HCT116 (cell line): ENCODE results near the gene DIS3L2. TPM values are rescaled to one million over a fixed set of nuclear protein-coding genes. Genes with fewer than 3 reads are reported as not detected.

Source experiments
- ATAC-seq: fragments of 200-7000 bp; cut with Tn5 transposase; 2 replicates; pipeline ENCODE4 v1.9.1; 2020; ENCODE audit warnings: mild to moderate bottlenecking, moderate library complexity
- BruUV-seq: library from RNA; stranded (reverse); fragments of 400-500 nt; replicated peaks from 2 replicates; lab custom pipeline; 2021; lab: Mats Ljungman, UMichigan
- CTCF ChIA-PET: fragments of 300-600 bp; sonication (Branson Sonifier 250); formaldehyde crosslinking; loops from one replicate; lab custom pipeline; 2021; ENCODE audit warnings: antibody characterized with exemption; lab: Charles Lee
- POLR2A ChIA-PET: fragments of 300-600, 350-600 bp; sonication (Branson Sonifier 250); formaldehyde crosslinking; loops from one replicate; lab custom pipeline; 2021; ENCODE audit warnings: antibody characterized with exemption; lab: Charles Lee
- RAD21 ChIA-PET, 2 experiments: fragments of 300-600 bp; sonication (Branson Sonifier 250); formaldehyde crosslinking; loops; one replicate each; lab custom pipeline; 2023; ENCODE audit warnings: low total read pairs in 2 of 2; ENCODE audit not compliant: uncharacterized antibody in 2 of 2, unreplicated experiment in 2 of 2, low non-redundant PET in 1 of 2; lab: Charles Lee
- DNase-seq: peaks from one replicate; pipeline ENCODE4 v3.0.0-alpha.2; 2010; ENCODE audit warnings: low read depth, low spot score
- H2AFZ ChIP-seq: fragments of 200-600 bp; shearing (Covaris generic), sonication (generic); 2 replicates; pipeline ENCODE4 v1.6.1; 2017; ENCODE audit warnings: low read depth, mixed run types, mixed read lengths, antibody characterized with exemption, low read length; ENCODE audit not compliant: poor library complexity, severe bottlenecking
- H3K27ac ChIP-seq: 2 replicates; pipeline ENCODE4 v1.5.1; 2012; ENCODE audit warnings: low read depth, low read length
- H3K27me3 ChIP-seq: fragments of 200-600 bp; sonication (generic); 2 replicates; pipeline ENCODE4 v1.6.1; 2016; ENCODE audit warnings: mixed run types, low read length, mixed read lengths; ENCODE audit not compliant: insufficient read depth
- H3K36me3 ChIP-seq, 2 experiments: fragments of 200-500 bp in 1 of 2; fragments of 200-600 bp in 1 of 2; sonication (Bioruptor generic) in 1 of 2; sonication (generic) in 1 of 2; 2 replicates each; pipeline versions ENCODE4 v1.5.1 to v1.6.1; 2014 to 2016; ENCODE audit warnings: low read length in 2 of 2, inconsistent platforms in 1 of 2, mixed read lengths in 1 of 2, mixed run types in 1 of 2; ENCODE audit not compliant: insufficient read depth in 2 of 2, control insufficient read depth in 1 of 2
- H3K4me1 ChIP-seq, 2 experiments: fragments of 200-600 bp in 1 of 2; sonication (generic) in 1 of 2; 2 replicates each; pipeline versions ENCODE4 v1.5.1 to v1.6.1; 2012 to 2017; ENCODE audit warnings: low read length in 2 of 2, inconsistent platforms in 1 of 2, mild to moderate bottlenecking in 1 of 2, mixed read lengths in 1 of 2, mixed run types in 1 of 2, moderate library complexity in 1 of 2; ENCODE audit not compliant: insufficient read depth in 2 of 2, control insufficient read depth in 1 of 2
- H3K4me2 ChIP-seq: fragments of 200-600 bp; sonication (generic); 2 replicates; pipeline ENCODE4 v1.6.1; 2017; ENCODE audit warnings: mixed run types, low read length, mixed read lengths
- H3K4me3 ChIP-seq, 2 experiments: fragments of 200-600 bp in 1 of 2; sonication (generic) in 1 of 2; replicated peaks in 1 of 2; 2 replicates each; pipeline ENCODE4 v1.5.1; 2011 to 2016; ENCODE audit warnings: low read length in 2 of 2, control low read depth in 1 of 2, low read depth in 1 of 2, mild to moderate bottlenecking in 1 of 2, mixed read lengths in 1 of 2, mixed run types in 1 of 2
- H3K79me2 ChIP-seq: fragments of 200-600 bp; sonication (generic); 2 replicates; pipeline ENCODE4 v1.6.1; 2017; ENCODE audit warnings: mild to moderate bottlenecking, mixed run types, low read length, moderate library complexity, mixed read lengths; ENCODE audit not compliant: insufficient read depth
- H3K9ac ChIP-seq: fragments of 200-600 bp; sonication (generic); 2 replicates; pipeline ENCODE4 v1.6.1; 2016; ENCODE audit warnings: low read length, mixed read lengths
- H3K9me2 ChIP-seq: fragments of 200-600 bp; sonication (generic), shearing (Covaris generic); 2 replicates; pipeline ENCODE4 v1.6.1; 2017; ENCODE audit warnings: mixed run types, mild to moderate bottlenecking, moderate library complexity; ENCODE audit not compliant: insufficient read depth
- H3K9me3 ChIP-seq, 2 experiments: fragments of 200-500 bp in 1 of 2; fragments of 200-600 bp in 1 of 2; sonication (Bioruptor generic) in 1 of 2; sonication (generic) in 1 of 2; 2 replicates each; pipeline ENCODE4 v1.6.1; 2014 to 2017; ENCODE audit warnings: low read length in 2 of 2, mixed read lengths in 2 of 2, inconsistent platforms in 1 of 2, low read depth in 1 of 2, mild to moderate bottlenecking in 1 of 2, mixed run types in 1 of 2, moderate library complexity in 1 of 2; ENCODE audit not compliant: control insufficient read depth in 1 of 2, insufficient read depth in 1 of 2
- H4K20me1 ChIP-seq: fragments of 200-600 bp; sonication (generic), shearing (Covaris generic); 2 replicates; pipeline ENCODE4 v1.6.1; 2017; ENCODE audit warnings: mixed run types, mild to moderate bottlenecking, moderate library complexity; ENCODE audit not compliant: insufficient read depth
- CEBPB ChIP-seq: IDR thresholded peaks from 2 replicates; pipeline ENCODE4 v1.6.1; 2012; ENCODE audit warnings: low read depth
- EGR1 ChIP-seq: IDR thresholded peaks from 2 replicates; pipeline ENCODE4 v1.6.1; 2012; ENCODE audit warnings: low read depth
- ELF1 ChIP-seq: IDR thresholded peaks from 2 replicates; pipeline ENCODE4 v1.6.1; 2012; ENCODE audit warnings: low read depth, borderline replicate concordance
- EZH2 ChIP-seq: fragments of 200-600 bp; sonication (generic); IDR thresholded peaks from 2 replicates; pipeline ENCODE4 v1.6.1; 2017; ENCODE audit warnings: antibody characterized with exemption, mixed run types
- FOSL1 ChIP-seq: IDR thresholded peaks from 2 replicates; pipeline ENCODE4 v1.6.1; 2012; ENCODE audit warnings: low read depth
- JUND ChIP-seq: IDR thresholded peaks from 2 replicates; pipeline ENCODE4 v1.6.1; 2012
- POLR2AphosphoS5 ChIP-seq: IDR thresholded peaks from 2 replicates; pipeline ENCODE4 v1.6.1; 2011; ENCODE audit warnings: mild to moderate bottlenecking, low read depth, low read length, moderate library complexity
- RAD21 ChIP-seq: IDR thresholded peaks from 2 replicates; pipeline ENCODE4 v1.6.1; 2012; ENCODE audit warnings: low read depth, mild to moderate bottlenecking
- SIN3A ChIP-seq: IDR thresholded peaks from 2 replicates; pipeline ENCODE4 v1.6.1; 2012; ENCODE audit warnings: low read depth
- SP1 ChIP-seq: IDR thresholded peaks from 2 replicates; pipeline ENCODE4 v1.6.1; 2012; ENCODE audit warnings: low read depth
- SRF ChIP-seq: IDR thresholded peaks from 2 replicates; pipeline ENCODE4 v1.6.1; 2012; ENCODE audit warnings: low read depth
- ZFX ChIP-seq: fragments of 450-650 bp; IDR thresholded peaks from 2 replicates; pipeline ENCODE4 v1.6.1; 2017
- intact Hi-C: fragments of 100-400 bp; cut with micrococcal nuclease; formaldehyde crosslinking; loops from 2 replicates; pipeline ENCODE4 v1.10.0; 2022
- total RNA-seq: library from RNA; stranded (reverse); gene quantifications from one replicate; pipeline ENCODE4 v1.2.1, GENCODE V29; 2021; ENCODE audit not compliant: unreplicated experiment
- TF ChIP-seq, protein P1 (sequence below): IDR thresholded peaks from 2 replicates; pipeline ENCODE4 v1.6.1; 2012
- TF ChIP-seq, protein P2 (sequence below): IDR thresholded peaks from 2 replicates; pipeline ENCODE4 v1.6.1; 2012; ENCODE audit warnings: low read depth

Gene DIS3L2
- total RNA-seq, 1 experiment from 2014 or later = 42.5 TPM

DNA sequence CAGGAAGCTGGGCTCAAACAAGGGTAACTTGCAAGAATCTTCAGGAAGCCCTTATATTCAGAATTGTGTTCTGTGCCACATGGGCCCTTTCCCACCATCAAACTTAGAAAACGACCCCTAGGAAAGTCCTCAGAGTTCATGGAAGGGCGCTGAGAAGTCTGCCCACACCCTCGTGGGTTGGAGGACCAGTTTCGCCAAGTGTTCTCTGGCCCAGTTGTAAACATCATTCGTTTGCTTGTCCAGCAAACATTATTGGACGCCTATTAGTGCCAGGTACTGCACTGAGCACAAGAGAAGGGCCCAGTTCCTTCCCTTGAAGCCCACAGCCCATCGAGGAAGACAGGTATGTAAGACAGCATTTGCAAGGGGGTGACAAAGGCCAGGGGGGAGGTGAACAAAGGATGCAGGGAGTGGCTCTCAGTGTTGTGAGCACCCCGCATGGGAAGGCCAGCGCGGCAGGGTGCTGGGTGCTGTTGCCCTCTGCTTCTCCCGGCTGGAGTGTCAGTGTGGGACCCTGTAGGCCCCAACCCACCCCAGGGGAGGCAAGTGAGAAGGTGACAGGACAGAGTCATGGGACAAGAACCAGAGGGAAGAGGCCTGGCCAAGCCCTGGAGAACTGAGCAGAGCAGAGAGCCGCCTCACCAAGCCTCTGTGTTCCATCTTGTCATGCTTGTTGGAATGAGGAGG lies 356.8 kb downstream of the DIS3L2 start:
- no peak overlapping the region for H3K4me3 ChIP-seq
- H4K20me1 ChIP-seq = no peaks in the 10 kb centered on the region
- TF ChIP-seq, protein P1, sequence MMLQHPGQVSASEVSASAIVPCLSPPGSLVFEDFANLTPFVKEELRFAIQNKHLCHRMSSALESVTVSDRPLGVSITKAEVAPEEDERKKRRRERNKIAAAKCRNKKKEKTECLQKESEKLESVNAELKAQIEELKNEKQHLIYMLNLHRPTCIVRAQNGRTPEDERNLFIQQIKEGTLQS = no peak
- BruUV-seq = no TSS peak
- no peaks in the 10 kb centered on the region for H3K79me2 ChIP-seq
- H3K4me1 ChIP-seq = no peaks in the 10 kb centered on the region
- H3K9me3 ChIP-seq = peaks cover 0 to under 1% of the 10 kb centered on the region in 2 experiments; a peak in 1 of 4 replicates
- H3K9me2 ChIP-seq = no peaks in the 10 kb centered on the region
- H3K4me2 ChIP-seq = no peak overlapping the region
- no peak overlapping the region for H3K27ac ChIP-seq
- ChIA-PET POLR2A (no interaction called here), CTCF (no interaction called here), RAD21 (no interaction called here)
- no peak for ATAC-seq
- intact Hi-C loops = no loop called here
- no peaks in the 10 kb centered on the region for H3K27me3 ChIP-seq
- DNase-seq = no peak
- H3K36me3 ChIP-seq = no peaks in the 10 kb centered on the region
- no peak overlapping the region for H2AFZ ChIP-seq
- H3K9ac ChIP-seq = no peak overlapping the region

DNA sequence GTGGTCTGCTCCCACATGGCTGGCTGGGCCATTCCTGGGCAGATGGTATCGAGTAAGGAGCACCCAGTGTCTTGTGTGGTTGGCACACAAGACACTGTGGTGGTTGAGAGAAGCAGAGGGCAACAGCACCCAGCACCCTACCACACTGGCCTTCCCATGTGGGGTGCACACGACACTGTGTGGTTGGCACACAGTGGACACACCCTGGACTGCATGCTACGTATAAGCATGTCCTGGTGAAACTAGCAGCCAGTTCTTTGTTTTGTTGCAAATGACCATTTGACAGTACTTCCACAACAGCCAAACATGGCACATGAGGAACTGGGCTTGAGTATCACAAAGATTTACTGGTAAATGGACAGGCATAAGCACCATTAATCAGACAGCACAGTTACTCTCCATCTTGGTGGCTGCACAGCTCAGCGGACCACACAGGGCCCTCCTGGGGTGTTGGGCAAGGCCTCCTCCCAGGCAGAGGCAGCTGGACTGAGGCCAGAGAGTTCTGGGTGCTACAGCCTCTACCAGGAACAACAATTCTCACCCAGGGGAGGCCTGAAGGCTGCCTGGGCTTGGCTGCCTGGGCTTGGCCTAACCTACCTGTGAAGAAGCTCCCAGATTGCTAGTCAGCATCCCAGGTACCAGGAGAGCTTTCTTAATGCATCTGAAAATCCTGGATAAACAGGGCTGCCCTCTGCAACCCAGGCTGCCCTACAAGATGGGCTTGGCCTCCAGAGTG lies 357.7 kb downstream of the DIS3L2 start:
- Histone ChIP-seq H3K9me3 (no peaks in the 10 kb centered on the region), H3K9ac (no peak overlapping the region), H3K27ac (no peak overlapping the region), H3K36me3 (no peaks in the 10 kb centered on the region), H2AFZ (no peak overlapping the region), H3K4me1 (no peaks in the 10 kb centered on the region), H3K79me2 (no peaks in the 10 kb centered on the region), H3K4me3 (no peak overlapping the region), H3K9me2 (no peaks in the 10 kb centered on the region), H3K27me3 (no peaks in the 10 kb centered on the region), H3K4me2 (no peak overlapping the region), H4K20me1 (no peaks in the 10 kb centered on the region)
- ATAC-seq (no peak), DNase-seq (no peak)
- ChIA-PET RAD21 (no interaction called here), CTCF (no interaction called here), POLR2A (no interaction called here)
- intact Hi-C loops = no loop called here
- BruUV-seq = no TSS peak
- TF ChIP-seq, protein P1 = no peak
- TF ChIP-seq POLR2AphosphoS5 = no peak
- no peak for TF ChIP-seq SIN3A
- TF ChIP-seq EGR1 = no peak
- TF ChIP-seq FOSL1 = no peak
- no peak for TF ChIP-seq JUND
- TF ChIP-seq SRF = no peak
- TF ChIP-seq EZH2 = no peak
- TF ChIP-seq SP1 = no peak
- TF ChIP-seq, protein P2, sequence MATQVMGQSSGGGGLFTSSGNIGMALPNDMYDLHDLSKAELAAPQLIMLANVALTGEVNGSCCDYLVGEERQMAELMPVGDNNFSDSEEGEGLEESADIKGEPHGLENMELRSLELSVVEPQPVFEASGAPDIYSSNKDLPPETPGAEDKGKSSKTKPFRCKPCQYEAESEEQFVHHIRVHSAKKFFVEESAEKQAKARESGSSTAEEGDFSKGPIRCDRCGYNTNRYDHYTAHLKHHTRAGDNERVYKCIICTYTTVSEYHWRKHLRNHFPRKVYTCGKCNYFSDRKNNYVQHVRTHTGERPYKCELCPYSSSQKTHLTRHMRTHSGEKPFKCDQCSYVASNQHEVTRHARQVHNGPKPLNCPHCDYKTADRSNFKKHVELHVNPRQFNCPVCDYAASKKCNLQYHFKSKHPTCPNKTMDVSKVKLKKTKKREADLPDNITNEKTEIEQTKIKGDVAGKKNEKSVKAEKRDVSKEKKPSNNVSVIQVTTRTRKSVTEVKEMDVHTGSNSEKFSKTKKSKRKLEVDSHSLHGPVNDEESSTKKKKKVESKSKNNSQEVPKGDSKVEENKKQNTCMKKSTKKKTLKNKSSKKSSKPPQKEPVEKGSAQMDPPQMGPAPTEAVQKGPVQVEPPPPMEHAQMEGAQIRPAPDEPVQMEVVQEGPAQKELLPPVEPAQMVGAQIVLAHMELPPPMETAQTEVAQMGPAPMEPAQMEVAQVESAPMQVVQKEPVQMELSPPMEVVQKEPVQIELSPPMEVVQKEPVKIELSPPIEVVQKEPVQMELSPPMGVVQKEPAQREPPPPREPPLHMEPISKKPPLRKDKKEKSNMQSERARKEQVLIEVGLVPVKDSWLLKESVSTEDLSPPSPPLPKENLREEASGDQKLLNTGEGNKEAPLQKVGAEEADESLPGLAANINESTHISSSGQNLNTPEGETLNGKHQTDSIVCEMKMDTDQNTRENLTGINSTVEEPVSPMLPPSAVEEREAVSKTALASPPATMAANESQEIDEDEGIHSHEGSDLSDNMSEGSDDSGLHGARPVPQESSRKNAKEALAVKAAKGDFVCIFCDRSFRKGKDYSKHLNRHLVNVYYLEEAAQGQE = no peak
- TF ChIP-seq ELF1 = no peak
- no peak for TF ChIP-seq ZFX
- TF ChIP-seq CEBPB = no peak
- TF ChIP-seq RAD21 = no peak
